Heart left ventricle (tissue), 16 donors: ENCODE data around the gene DEAF1. TPM values are rescaled to one million over a fixed set of nuclear protein-coding genes. Genes with fewer than 3 reads are reported as not detected.

Experiments
- ATAC-seq, 4 donors: fragments of 200-7000 bp; cut with Tn5 transposase; one replicate each; pipeline ENCODE4 v1.9.1; 2020 to 2022; ENCODE audit warnings: moderate library complexity in 4 of 4, mild to moderate bottlenecking in 3 of 4, moderate number of reproducible peaks in 1 of 4
- DNase-seq, 5 donors: peaks; one replicate each; pipeline ENCODE4 v3.0.0-alpha.2; 2020
- H3K27ac ChIP-seq, 12 donors: fragments of 200-600 bp; sonication (generic) in 4 of 12; one replicate each; pipeline versions ENCODE4 v1.5.0 to v1.8.0; 2016 to 2022; ENCODE audit warnings: mild to moderate bottlenecking in 2 of 12
- H3K27me3 ChIP-seq, 9 donors: fragments of 200-600 bp; sonication (generic) in 2 of 9; one replicate each; pipeline versions ENCODE4 v1.5.1 to v1.8.0; 2016 to 2022; ENCODE audit warnings: mild to moderate bottlenecking in 3 of 9
- H3K36me3 ChIP-seq, 9 donors: fragments of 200-600 bp; sonication (generic) in 2 of 9; one replicate each; pipeline versions ENCODE4 v1.5.0 to v1.8.0; 2018 to 2022; ENCODE audit warnings: mild to moderate bottlenecking in 2 of 9
- H3K4me1 ChIP-seq, 12 donors: fragments of 200-600 bp; sonication (generic) in 4 of 12; one replicate each; pipeline versions ENCODE4 v1.5.0 to v1.8.0; 2016 to 2022; ENCODE audit warnings: mild to moderate bottlenecking in 3 of 12
- H3K4me3 ChIP-seq, 12 donors: fragments of 200-600 bp; sonication (generic) in 4 of 12; one replicate each; pipeline versions ENCODE4 v1.5.0 to v1.8.0; 2017 to 2022; ENCODE audit warnings: mild to moderate bottlenecking in 9 of 12, moderate library complexity in 4 of 12
- H3K9me3 ChIP-seq, 12 donors: fragments of 200-600 bp; sonication (generic) in 4 of 12; one replicate each; pipeline versions ENCODE4 v1.5.0 to v1.8.0; 2016 to 2022; ENCODE audit warnings: mild to moderate bottlenecking in 1 of 12
- POLR2A ChIP-seq, 2 donors: fragments of 450-650 bp; IDR thresholded peaks; one replicate each; pipeline ENCODE4 v1.6.1; 2017; ENCODE audit warnings: antibody characterized with exemption in 2 of 2, mild to moderate bottlenecking in 2 of 2, moderate library complexity in 2 of 2
- WGBS, 4 donors: extraction: QIAGEN DNeasy Blood & Tissue Kit in 2 of 4; methylation state at CpG; one replicate each; pipeline versions ENCODE4 v1.1.5 to v1.1.7; 2013 to 2018; 5-methylcytosine and 5-hydroxymethylcytosine counted together
- intact Hi-C, 10 donors: fragments of 100-400 bp; cut with DNase I; formaldehyde crosslinking; loops; one replicate each; pipeline versions ENCODE4 v1.11.1 to v1.14.2; 2022
- polyA plus RNA-seq, 2 donors: library from polyadenylated mRNA; stranded (reverse); fragments of 200-250 nt; gene quantifications; one replicate each; pipeline ENCODE4 v1.2.3, GENCODE V29; 2013
- total RNA-seq, 9 donors: library from RNA; depleted of rRNA in 2 of 9; stranded (reverse); fragments of >200 nt in 2 of 9; fragmentation: NEBNext Ultra II Directional in 3 of 9; extraction: Animal tissue kit (Norgen Biotek cat#: 25700) in 3 of 9; gene quantifications; one replicate each; pipeline versions ENCODE4 v1.1.0 to v1.2.4, GENCODE V29; 2016 to 2023
- TF ChIP-seq, protein P1 (sequence below), 12 donors: fragments of 200-600 bp; sonication (generic) in 4 of 12; IDR thresholded peaks; one replicate each; pipeline versions ENCODE4 v1.5.0 to v1.8.0; 2018 to 2022; ENCODE audit warnings: antibody characterized with exemption in 12 of 12, mild to moderate bottlenecking in 5 of 12
- donor health status: ischemic (EF 13 %, LVEDD 7.1; RV severe dilation, severe dysfunction).
- donor health status: healthy with polysubstance abuse.
- donor health status: DM: no; HTN: yes; CAD: no.
- donor health status: DM: no; HTN: no; CAD: no.
- donor health status: ischemic (EF 25% LVEDD 6.9; RV normal size, moderate dysfunction).
- donor health status: ischemic (EF 25% LVEDD 5.7; RV mildly dilated, moderate dysfunction).
- donor health status: healthy.
- donor health status: DM: yes; HTN: yes; CAD: no.
- donor health status: ischemic (EF 35%, LVEDD 5.7; RV mildly dilated, moderate dysfunction).
- donor health status: nonischemic (EF 11% LVEDD 7.7; RV severe dilation, severe dysfunction).
- donor health status: DM: yes; HTN: yes; CAD: no.
- donor health status: PGD.
- donor health status: ischemic (EF 29% LVEDD 5.4; RV normal size, mild dysfunction).
- donor health status: nonischemic (EF 23%, LVEDD 6.1; RV moderate dilation, normal function).

The DEAF1 gene
- total and polyA plus RNA-seq, 11 donors, result 11.8 to 25.6 (median 15.1) TPM

DNA sequence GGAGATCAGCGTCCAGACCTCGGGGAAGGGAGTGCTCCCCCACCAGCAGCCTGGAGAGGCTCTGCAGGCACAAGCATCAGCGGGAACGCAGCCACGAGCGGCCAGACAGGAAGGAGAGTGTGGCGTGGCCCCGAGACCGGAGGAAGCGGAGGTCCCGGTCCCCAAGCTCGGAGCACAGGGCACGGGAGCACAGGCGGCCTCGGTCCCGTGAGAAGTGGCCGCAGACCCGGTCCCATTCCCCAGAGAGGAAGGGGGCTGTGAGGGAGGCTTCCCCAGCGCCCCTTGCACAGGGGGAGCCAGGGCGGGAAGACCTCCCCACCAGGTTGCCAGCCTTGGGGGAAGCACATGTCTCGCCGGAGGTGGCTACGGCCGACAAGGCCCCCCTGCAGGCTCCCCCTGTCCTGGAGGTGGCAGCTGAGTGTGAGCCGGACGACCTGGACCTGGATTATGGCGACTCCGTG lies 86.2 kb downstream of the DEAF1 start:
- Histone ChIP-seq H3K27ac (peak overlapping the region in 8 of 12 donors; percentile 2 to 38 (median 16)), H3K9me3 (no peaks in the 10 kb centered on the region), H3K27me3 (no peaks in the 10 kb centered on the region), H3K4me3 (no peak overlapping the region), H3K36me3 (peaks cover 6 to 96% (median 94%) of the 10 kb centered on the region in 9 donors), H3K4me1 (peaks cover 0 to 35% (median 9%) of the 10 kb centered on the region in 12 donors)
- peak in 1 of 4 donors; percentile 10 for ATAC-seq
- 57 to 77% (median 63%) methylated on average over 24 to 28 of the region's 28 CpGs for WGBS, 4 donors
- peak in 1 of 5 donors; percentile 64 for DNase-seq
- TF ChIP-seq POLR2A (IDR thresholded peaks at IDR 0.05), result no peak
- intact Hi-C loops, result no loop called here

DNA sequence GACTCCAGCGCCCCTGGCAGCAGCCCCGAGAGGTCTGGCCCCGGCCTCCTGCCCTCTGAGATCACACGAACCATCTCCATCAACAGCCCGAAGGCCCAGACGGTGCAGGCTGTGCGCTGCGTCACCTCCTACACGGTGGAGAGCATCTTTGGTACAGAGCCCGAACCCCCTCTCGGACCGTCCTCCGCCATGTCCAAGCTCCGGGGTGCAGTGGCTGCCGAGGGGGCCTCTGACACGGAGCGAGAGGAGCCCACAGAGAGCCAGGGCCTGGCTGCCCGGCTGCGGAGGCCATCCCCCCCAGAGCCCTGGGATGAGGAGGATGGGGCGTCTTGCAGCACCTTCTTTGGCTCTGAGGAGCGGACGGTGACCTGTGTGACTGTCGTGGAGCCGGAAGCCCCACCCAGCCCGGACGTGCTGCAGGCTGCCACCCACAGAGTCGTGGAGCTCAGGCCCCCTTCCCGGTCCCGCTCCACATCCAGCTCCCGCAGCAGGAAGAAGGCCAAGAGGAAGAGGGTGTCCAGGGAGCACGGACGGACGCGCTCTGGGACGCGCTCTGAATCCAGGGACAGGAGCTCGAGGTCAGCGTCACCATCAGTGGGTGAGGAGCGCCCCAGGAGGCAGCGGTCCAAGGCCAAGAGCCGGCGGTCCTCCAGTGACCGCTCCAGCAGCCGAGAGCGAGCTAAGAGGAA lies 86.9 kb downstream of the DEAF1 start:
- no peak for TF ChIP-seq POLR2A (IDR thresholded peaks at IDR 0.05)
- TF ChIP-seq, protein P1, sequence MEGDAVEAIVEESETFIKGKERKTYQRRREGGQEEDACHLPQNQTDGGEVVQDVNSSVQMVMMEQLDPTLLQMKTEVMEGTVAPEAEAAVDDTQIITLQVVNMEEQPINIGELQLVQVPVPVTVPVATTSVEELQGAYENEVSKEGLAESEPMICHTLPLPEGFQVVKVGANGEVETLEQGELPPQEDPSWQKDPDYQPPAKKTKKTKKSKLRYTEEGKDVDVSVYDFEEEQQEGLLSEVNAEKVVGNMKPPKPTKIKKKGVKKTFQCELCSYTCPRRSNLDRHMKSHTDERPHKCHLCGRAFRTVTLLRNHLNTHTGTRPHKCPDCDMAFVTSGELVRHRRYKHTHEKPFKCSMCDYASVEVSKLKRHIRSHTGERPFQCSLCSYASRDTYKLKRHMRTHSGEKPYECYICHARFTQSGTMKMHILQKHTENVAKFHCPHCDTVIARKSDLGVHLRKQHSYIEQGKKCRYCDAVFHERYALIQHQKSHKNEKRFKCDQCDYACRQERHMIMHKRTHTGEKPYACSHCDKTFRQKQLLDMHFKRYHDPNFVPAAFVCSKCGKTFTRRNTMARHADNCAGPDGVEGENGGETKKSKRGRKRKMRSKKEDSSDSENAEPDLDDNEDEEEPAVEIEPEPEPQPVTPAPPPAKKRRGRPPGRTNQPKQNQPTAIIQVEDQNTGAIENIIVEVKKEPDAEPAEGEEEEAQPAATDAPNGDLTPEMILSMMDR (IDR thresholded peaks at IDR 0.05), result no peak
- Histone ChIP-seq H3K4me1 (peaks cover 0 to 28% (median 4%) of the 10 kb centered on the region in 12 donors), H3K9me3 (no peaks in the 10 kb centered on the region), H3K27me3 (no peaks in the 10 kb centered on the region), H3K36me3 (peaks cover 6 to 99% (median 99%) of the 10 kb centered on the region in 9 donors), H3K4me3 (no peak overlapping the region), H3K27ac (peak overlapping the region in 7 of 12 donors; percentile 3 to 38 (median 20))
- intact Hi-C loops, result no loop called here
- ATAC-seq, result peak in 1 of 4 donors; percentile 2
- WGBS, 4 donors, result 70 to 81% (median 78%) methylated on average over 34 to 45 of the region's 45 CpGs
- DNase-seq, result peak in 1 of 5 donors; percentile 69

DNA sequence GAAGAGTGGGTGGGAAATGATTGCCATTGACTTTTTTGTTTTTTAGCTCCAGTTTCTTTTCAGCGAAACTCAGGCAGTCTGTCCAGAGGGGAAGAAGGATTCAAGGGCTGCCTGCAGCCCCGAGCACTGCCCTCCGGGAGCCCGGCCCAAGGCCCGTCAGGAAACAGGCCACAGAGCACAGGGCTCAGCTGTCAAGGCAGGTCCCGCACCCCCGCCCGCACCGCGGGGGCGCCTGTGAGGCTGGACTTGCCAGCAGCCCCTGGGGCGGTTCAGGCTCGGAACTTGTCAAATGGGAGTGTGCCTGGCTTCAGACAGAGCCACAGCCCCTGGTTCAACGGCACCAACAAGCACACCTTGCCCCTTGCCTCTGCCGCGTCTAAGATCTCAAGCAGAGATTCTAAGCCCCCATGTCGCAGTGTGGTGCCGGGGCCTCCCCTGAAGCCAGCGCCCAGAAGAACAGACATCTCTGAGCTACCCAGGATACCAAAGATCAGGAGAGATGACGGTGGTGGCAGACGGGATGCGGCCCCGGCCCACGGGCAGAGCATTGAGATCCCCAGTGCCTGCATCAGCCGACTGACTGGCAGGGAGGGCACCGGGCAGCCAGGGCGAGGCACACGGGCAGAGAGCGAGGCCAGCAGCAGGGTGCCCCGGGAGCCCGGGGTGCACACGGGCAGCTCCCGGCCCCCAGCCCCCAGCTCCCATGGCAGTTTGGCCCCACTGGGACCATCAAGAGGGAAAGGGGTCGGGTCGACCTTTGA lies 87.8 kb downstream of the DEAF1 start:
- intact Hi-C loops, result no loop called here
- no peak overlapping the region for H3K4me3 ChIP-seq
- H3K27ac ChIP-seq, result peak overlapping the region in 1 of 12 donors; percentile 52
- H3K27me3 ChIP-seq, result no peaks in the 10 kb centered on the region
- DNase-seq (no peak), ATAC-seq (no peak)
- H3K4me1 ChIP-seq, result peaks cover 0 to 21% (median 4%) of the 10 kb centered on the region in 12 donors
- no peaks in the 10 kb centered on the region for H3K9me3 ChIP-seq
- 91 to 94% (median 93%) methylated on average over 5 to 35 of the region's 35 CpGs for WGBS, 4 donors
- H3K36me3 ChIP-seq, result peaks cover 6 to 99% (median 98%) of the 10 kb centered on the region in 9 donors
- no peak for TF ChIP-seq POLR2A (IDR thresholded peaks at IDR 0.05)
- TF ChIP-seq, protein P1 (IDR thresholded peaks at IDR 0.05), result no peak

DNA sequence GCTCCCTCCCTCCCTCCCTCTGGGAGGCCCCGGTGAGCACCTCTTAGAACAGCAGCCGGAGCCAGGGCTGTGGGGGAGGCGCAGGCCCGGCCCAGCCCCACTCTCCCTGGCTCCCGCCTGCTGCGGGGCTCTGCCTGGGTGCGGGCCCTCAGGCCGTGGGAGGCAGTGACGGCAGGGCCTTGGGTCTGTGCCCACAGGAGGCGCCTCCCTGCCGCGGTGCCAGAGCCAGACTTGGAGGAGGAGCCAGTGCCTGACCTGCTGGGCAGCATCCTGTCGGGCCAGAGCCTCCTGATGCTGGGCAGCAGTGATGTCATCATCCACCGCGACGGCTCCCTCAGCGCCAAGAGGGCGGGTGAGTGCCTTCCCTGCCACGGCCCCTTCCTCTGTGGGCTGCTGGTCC lies 88.8 kb downstream of the DEAF1 start:
- ATAC-seq (peak; percentile 90 to 95 (median 92)), DNase-seq (peak; percentile 71 to 89 (median 81))
- Histone ChIP-seq H3K4me3 (no peak overlapping the region), H3K4me1 (peaks cover 0 to 21% (median 4%) of the 10 kb centered on the region in 12 donors), H3K27ac (peak overlapping the region in 9 of 12 donors; percentile 39 to 65 (median 52)), H3K27me3 (no peaks in the 10 kb centered on the region), H3K9me3 (no peaks in the 10 kb centered on the region), H3K36me3 (peaks cover 4 to 99% (median 98%) of the 10 kb centered on the region in 9 donors)
- intact Hi-C loops, result no loop called here
- TF ChIP-seq POLR2A (IDR thresholded peaks at IDR 0.05), result no peak
- TF ChIP-seq, protein P1 (IDR thresholded peaks at IDR 0.05), result no peak
- WGBS, 4 donors, result 51 to 64% (median 53%) methylated on average over 7 to 19 of the region's 19 CpGs
